IMR-90 (cell line): Measurements from ENCODE around the gene C3orf85. TPM values are rescaled to one million over a fixed set of nuclear protein-coding genes. Genes with fewer than 3 reads are reported as not detected.

Experiments used
- ATAC-seq: fragments of 200-7000 bp; cut with Tn5 transposase; 2 replicates; pipeline ENCODE4 v1.9.1; 2020; ENCODE audit warnings: low read depth, mild to moderate bottlenecking, moderate library complexity
- BruUV-seq: library from RNA; stranded (reverse); fragments of 400-500 nt; replicated peaks from 2 replicates; lab custom pipeline; 2021; lab: Mats Ljungman, UMichigan
- CTCF ChIA-PET: fragments of 300-600 bp; formaldehyde crosslinking; extraction: SDS; loops from one replicate; lab custom pipeline; 2021; ENCODE audit warnings: antibody characterized with exemption; lab: Yijun Ruan, JAX
- POLR2A ChIA-PET: fragments of 300-600 bp; sonication (Branson Sonifier 250); formaldehyde crosslinking; loops from one replicate; lab custom pipeline; 2022; ENCODE audit warnings: antibody characterized with exemption; ENCODE audit not compliant: unreplicated experiment; lab: Charles Lee
- DNase-seq: peaks from one replicate; pipeline ENCODE4 v3.0.0; 2013
- H2AFZ ChIP-seq: replicated peaks from 2 replicates; pipeline ENCODE3; 2013; ENCODE audit warnings: low read length, mild to moderate bottlenecking; ENCODE audit not compliant: poor library complexity
- H2AK5ac ChIP-seq: 2 replicates; pipeline ENCODE4 v1.6.1; 2013; ENCODE audit warnings: low read depth, low read length, inconsistent platforms
- H2AK9ac ChIP-seq: replicated peaks from 2 replicates; pipeline ENCODE3; 2013; ENCODE audit warnings: mild to moderate bottlenecking, low read depth, low read length, moderate library complexity; ENCODE audit not compliant: poor library complexity
- H2BK120ac ChIP-seq: 2 replicates; pipeline ENCODE4 v1.6.1; 2013; ENCODE audit warnings: low read depth, low read length, inconsistent platforms
- H2BK15ac ChIP-seq: 3 replicates; pipeline ENCODE4 v1.6.1; 2013; ENCODE audit warnings: low read depth, low read length, inconsistent platforms
- H2BK20ac ChIP-seq: 2 replicates; pipeline ENCODE4 v1.6.1; 2013; ENCODE audit warnings: low read depth, mild to moderate bottlenecking, inconsistent platforms, low read length, moderate library complexity
- H2BK5ac ChIP-seq: 2 replicates; pipeline ENCODE4 v1.6.1; 2013; ENCODE audit warnings: mild to moderate bottlenecking, low read depth, low read length, inconsistent platforms; ENCODE audit not compliant: poor library complexity, severe bottlenecking
- H3K14ac ChIP-seq: replicated peaks from 2 replicates; pipeline ENCODE4 v1.6.1; 2013; ENCODE audit warnings: low read depth, low read length, inconsistent platforms
- H3K18ac ChIP-seq: 2 replicates; pipeline ENCODE4 v1.6.1; 2013; ENCODE audit warnings: low read depth, low read length, control low read depth
- H3K23ac ChIP-seq: 2 replicates; pipeline ENCODE4 v1.6.1; 2013; ENCODE audit warnings: low read depth, low read length, inconsistent platforms
- H3K27ac ChIP-seq: 2 replicates; pipeline ENCODE4 v1.5.1; 2013; ENCODE audit warnings: mild to moderate bottlenecking, control low read depth, low read length; ENCODE audit not compliant: insufficient read depth
- H3K27me3 ChIP-seq: 2 replicates; pipeline ENCODE4 v1.6.1; 2013; ENCODE audit warnings: low read length; ENCODE audit not compliant: control insufficient read depth, insufficient read depth
- H3K36me3 ChIP-seq: 2 replicates; pipeline ENCODE4 v1.6.1; 2013; ENCODE audit warnings: low read length, mixed read lengths; ENCODE audit not compliant: control insufficient read depth, insufficient read depth
- H3K4ac ChIP-seq: 2 replicates; pipeline ENCODE4 v1.6.1; 2013; ENCODE audit warnings: low read depth, low read length, inconsistent platforms
- H3K4me1 ChIP-seq: 2 replicates; pipeline ENCODE4 v1.6.1; 2013; ENCODE audit warnings: low read length, mixed read lengths; ENCODE audit not compliant: control insufficient read depth, insufficient read depth
- H3K4me2 ChIP-seq: 2 replicates; pipeline ENCODE4 v1.6.1; 2013; ENCODE audit warnings: low read depth, mild to moderate bottlenecking, control low read depth, low read length, moderate library complexity
- H3K4me3 ChIP-seq: 2 replicates; pipeline ENCODE4 v1.5.1; 2013; ENCODE audit warnings: low read depth, mild to moderate bottlenecking, control low read depth, low read length, moderate library complexity; ENCODE audit not compliant: insufficient read depth
- H3K56ac ChIP-seq: 2 replicates; pipeline ENCODE4 v1.6.1; 2013; ENCODE audit warnings: low read length, inconsistent platforms; ENCODE audit not compliant: insufficient read depth; ENCODE audit errors: extremely low read depth
- H3K79me1 ChIP-seq, 2 experiments: 2 replicates each; pipeline ENCODE4 v1.6.1; 2013; ENCODE audit warnings: low read length in 2 of 2, inconsistent platforms in 1 of 2, low read depth in 1 of 2
- H3K9ac ChIP-seq: 2 replicates; pipeline ENCODE4 v1.6.1; 2013; ENCODE audit warnings: low read depth, low read length, control low read depth
- H3K9me1 ChIP-seq: 2 replicates; pipeline ENCODE4 v1.6.1; 2013; ENCODE audit warnings: low read length, inconsistent platforms; ENCODE audit not compliant: insufficient read depth
- H3K9me3 ChIP-seq: 2 replicates; pipeline ENCODE4 v1.6.1; 2013; ENCODE audit warnings: low read length; ENCODE audit not compliant: control insufficient read depth, insufficient read depth
- H4K20me1 ChIP-seq: 2 replicates; pipeline ENCODE4 v1.6.1; 2013; ENCODE audit warnings: low read length, inconsistent platforms; ENCODE audit not compliant: insufficient read depth
- H4K5ac ChIP-seq: 2 replicates; pipeline ENCODE4 v1.6.1; 2013; ENCODE audit warnings: mild to moderate bottlenecking, low read depth, low read length, control low read depth
- H4K8ac ChIP-seq, 2 experiments: 2 replicates each; pipeline ENCODE4 v1.6.1; 2013; ENCODE audit warnings: low read depth in 2 of 2, low read length in 2 of 2, control low read depth in 1 of 2, inconsistent platforms in 1 of 2
- H4K91ac ChIP-seq: 2 replicates; pipeline ENCODE4 v1.6.1; 2013; ENCODE audit warnings: low read depth, low read length, inconsistent platforms; ENCODE audit not compliant: insufficient read depth
- BHLHE40 ChIP-seq: fragments of 150-350 bp; IDR thresholded peaks from 2 replicates; pipeline ENCODE4 v1.6.1; 2016; ENCODE audit warnings: mild to moderate bottlenecking, low read depth, low read length
- CEBPB ChIP-seq: IDR thresholded peaks from 2 replicates; pipeline ENCODE4 v1.6.1; 2012; ENCODE audit warnings: low read depth, low read length, improper control_type of control experiment
- CHD1 ChIP-seq: IDR thresholded peaks from 2 replicates; pipeline ENCODE4 v1.6.1; 2012; ENCODE audit warnings: low read depth, low read length, improper control_type of control experiment
- CTCF ChIP-seq: conservative IDR thresholded peaks from 2 replicates; pipeline ENCODE4 v1.5.1; 2012; ENCODE audit warnings: mild to moderate bottlenecking, low read depth, low read length, improper control_type of control experiment
- ELK1 ChIP-seq: fragments of 150-350 bp; IDR thresholded peaks from 2 replicates; pipeline ENCODE4 v1.6.1; 2016; ENCODE audit warnings: low read depth, mild to moderate bottlenecking, low read length, moderate library complexity, borderline replicate concordance
- MAFK ChIP-seq: IDR thresholded peaks from 2 replicates; pipeline ENCODE4 v1.6.1; 2012; ENCODE audit warnings: low read depth, low read length, improper control_type of control experiment
- MAZ ChIP-seq: IDR thresholded peaks from 2 replicates; pipeline ENCODE4 v1.6.1; 2012; ENCODE audit warnings: low read depth, mild to moderate bottlenecking, low read length, improper control_type of control experiment, moderate library complexity, borderline replicate concordance
- MXI1 ChIP-seq: IDR thresholded peaks from 2 replicates; pipeline ENCODE4 v1.6.1; 2012; ENCODE audit warnings: low read depth, mild to moderate bottlenecking, low read length, moderate library complexity, borderline replicate concordance
- NFE2L2 ChIP-seq: fragments of 150-350 bp; IDR thresholded peaks from 2 replicates; pipeline ENCODE4 v1.6.1; 2016; ENCODE audit warnings: low read depth, mild to moderate bottlenecking, low read length
- POLR2A ChIP-seq: IDR thresholded peaks from 2 replicates; pipeline ENCODE4 v1.6.1; 2012; ENCODE audit warnings: mild to moderate bottlenecking, low read depth, low read length
- RAD21 ChIP-seq: IDR thresholded peaks from 2 replicates; pipeline ENCODE4 v1.6.1; 2012; ENCODE audit warnings: low read length, improper control_type of control experiment
- RCOR1 ChIP-seq: IDR thresholded peaks from 2 replicates; pipeline ENCODE4 v1.6.1; 2012; ENCODE audit warnings: mild to moderate bottlenecking, low read length, improper control_type of control experiment; ENCODE audit not compliant: insufficient replicate concordance
- RFX5 ChIP-seq: IDR thresholded peaks from 2 replicates; pipeline ENCODE4 v1.8.0; 2012; ENCODE audit warnings: low read depth, mild to moderate bottlenecking, low read length, moderate library complexity
- SMC3 ChIP-seq: fragments of 150-350 bp; IDR thresholded peaks from 2 replicates; pipeline ENCODE4 v1.6.1; 2016; ENCODE audit warnings: low read depth, mild to moderate bottlenecking, antibody characterized with exemption, low read length, moderate library complexity
- USF2 ChIP-seq: fragments of 150-350 bp; IDR thresholded peaks from 2 replicates; pipeline ENCODE4 v1.6.1; 2017; ENCODE audit warnings: mild to moderate bottlenecking, antibody characterized with exemption, low read length, low read depth
- WGBS, 2 experiments: methylation state at CpG; one replicate each; pipeline versions ENCODE4 v1.1.5 to v1.1.7; 2013; ENCODE audit warnings: missing lambda C conversion rate in 2 of 2; ENCODE audit not compliant: insufficient read length in 1 of 2; ENCODE audit errors: extremely low coverage in 2 of 2; 5-methylcytosine and 5-hydroxymethylcytosine counted together
- dilution Hi-C: fragments of 300-500 bp; cut with HindIII; formaldehyde crosslinking; loops from one replicate; pipeline ENCODE4 v1.14.3; 2018; ENCODE audit warnings: low sequenced_read_pairs; ENCODE audit not compliant: unreplicated experiment
- in situ Hi-C: fragments of 300-500 bp; cut with MboI; formaldehyde crosslinking; loops from 3 replicates; pipeline ENCODE4 v1.14.3; 2019; ENCODE audit warnings: low sequenced_read_pairs, inconsistent platforms, mixed read lengths
- intact Hi-C: fragments of 100-400 bp; cut with micrococcal nuclease; formaldehyde crosslinking; loops from 2 replicates; pipeline ENCODE4 v1.10.0; 2022
- polyA plus RNA-seq, 3 experiments: library from polyadenylated mRNA; depleted of rRNA; stranded (reverse); fragments of >200 nt; gene quantifications; 2 replicates each; pipeline ENCODE4 v1.2.3, GENCODE V29; 2012; ENCODE audit warnings: low replicate concordance in 1 of 3
- total RNA-seq: library from RNA; depleted of rRNA; stranded (reverse); fragments of >200 nt; gene quantifications from 2 replicates; pipeline ENCODE4 v1.2.3, GENCODE V29; 2012

Gene C3orf85
- total and polyA plus RNA-seq, 2 of the 4 experiments (the other 2 are of a cell fraction), result not detected

- BruUV-seq, result no TSS peak
Observed at GRCh38 chr3:109149078-109149477, 12.6 kb downstream of the C3orf85 start.

More at GRCh38 chr3:109149078-109149477, 12.6 kb downstream of the C3orf85 start:
- H2AK5ac ChIP-seq, result no peak overlapping the region
- dilution Hi-C loops (no loop called here), in situ Hi-C loops (no loop called here), intact Hi-C loops (no loop called here)
- no peak overlapping the region for H3K18ac ChIP-seq
- no peaks in the 10 kb centered on the region for H4K20me1 ChIP-seq
- ChIA-PET CTCF (no interaction called here), POLR2A (no interaction called here)
- no peak overlapping the region for H2BK5ac ChIP-seq
- H3K9me1 ChIP-seq, result no peaks in the 10 kb centered on the region
- H3K14ac ChIP-seq, result no peak overlapping the region
- H2BK120ac ChIP-seq, result no peak overlapping the region
- H3K27ac ChIP-seq, result no peak overlapping the region
- TF ChIP-seq MAFK (no peak), RFX5 (no peak), CEBPB (no peak), ELK1 (no peak), MAZ (no peak), USF2 (no peak), CTCF (no peak), RAD21 (no peak), RCOR1 (no peak), SMC3 (no peak), POLR2A (no peak), NFE2L2 (no peak), MXI1 (no peak), CHD1 (no peak), BHLHE40 (no peak)
- no peak overlapping the region for H3K56ac ChIP-seq
- peaks cover 2% of the 10 kb centered on the region; the same call in 1 of the 2 replicates for H3K9me3 ChIP-seq
- WGBS, 2 experiments, result no CpG with 5 or more reads among the region's 2 CpGs
- H3K23ac ChIP-seq, result no peak overlapping the region
- no peak overlapping the region for H2AFZ ChIP-seq
- no peaks in the 10 kb centered on the region for H3K4me1 ChIP-seq
- no peaks in the 10 kb centered on the region for H3K27me3 ChIP-seq
- no peak overlapping the region for H3K4me2 ChIP-seq
- H2BK20ac ChIP-seq, result no peak overlapping the region
- ATAC-seq (no peak), DNase-seq (no peak)
- no peak overlapping the region for H3K4ac ChIP-seq
- no peak overlapping the region for H4K91ac ChIP-seq
- no peak overlapping the region for H4K5ac ChIP-seq
- H2BK15ac ChIP-seq, result no peak overlapping the region
- no peak overlapping the region for H2AK9ac ChIP-seq
- H3K36me3 ChIP-seq, result no peaks in the 10 kb centered on the region
- H4K8ac ChIP-seq, result no peak overlapping the region
- H3K4me3 ChIP-seq, result no peak overlapping the region
- H3K79me1 ChIP-seq, result no peaks in the 10 kb centered on the region
- H3K9ac ChIP-seq, result no peak overlapping the region
